GM08714 (cell line): ENCODE measurements around the gene TXNDC8.

Source experiments
- H3K4me3 ChIP-seq: fragments of 200-500 bp; sonication (Bioruptor generic); 2 replicates; pipeline ENCODE4 v1.5.1; 2014; ENCODE audit warnings: mild to moderate bottlenecking, low read length, inconsistent platforms
- ZNF274 ChIP-seq: IDR thresholded peaks from 2 replicates; pipeline ENCODE4 v1.6.1; 2012; ENCODE audit warnings: mild to moderate bottlenecking, low read depth, low read length

The TXNDC8 gene

DNA sequence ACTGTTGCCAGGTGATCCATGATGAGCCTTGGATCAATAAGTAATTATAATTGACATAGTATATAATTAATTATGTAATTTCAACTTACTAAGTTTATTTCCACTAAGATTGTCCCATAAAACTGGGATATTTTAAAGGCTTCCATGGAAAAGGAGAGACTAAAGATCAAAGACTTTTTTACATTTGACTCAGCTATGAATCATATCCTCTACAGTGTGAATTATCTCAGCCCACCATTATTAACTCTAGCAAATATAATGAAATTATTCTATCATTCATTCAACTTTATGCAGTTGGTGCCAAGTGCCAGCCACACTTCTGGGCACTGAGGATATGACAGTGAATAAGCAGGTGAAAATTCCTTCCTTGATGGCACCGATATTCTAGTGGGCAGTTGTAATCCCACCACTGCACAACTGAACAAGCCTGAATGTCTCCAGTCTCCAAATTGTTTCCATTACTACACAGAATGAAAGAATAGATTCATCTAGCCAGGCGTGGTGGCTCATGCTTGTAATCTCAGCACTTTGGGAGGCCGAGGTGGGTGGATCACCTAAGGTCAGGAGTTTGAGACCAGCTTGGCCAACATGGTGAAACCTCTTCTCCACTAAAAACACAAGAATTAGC lies 59.5 kb downstream of the TXNDC8 start:
- H3K4me3 ChIP-seq: no peak overlapping the region
- TF ChIP-seq ZNF274: no peak

DNA sequence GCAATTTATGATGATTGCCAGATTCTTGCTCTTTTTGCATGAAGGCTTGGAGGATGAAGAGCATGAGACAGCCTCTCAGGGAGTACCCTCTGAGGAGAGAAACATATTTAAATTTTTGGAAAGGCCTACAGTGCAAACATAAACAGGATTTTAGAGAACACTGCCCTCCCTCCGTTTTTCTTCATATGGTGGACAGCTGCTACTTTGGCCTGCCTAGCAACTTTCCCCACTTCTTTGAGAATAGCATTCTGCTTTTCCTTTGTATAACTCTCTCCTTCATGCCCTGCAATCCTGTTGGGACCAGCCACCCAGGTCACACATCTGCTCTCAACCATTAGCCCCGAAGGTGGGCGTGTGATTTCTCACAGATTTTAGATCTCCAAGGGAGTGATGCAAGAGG lies 60.9 kb downstream of the TXNDC8 start:
- H3K4me3 ChIP-seq: no peak overlapping the region
- TF ChIP-seq ZNF274: no peak

DNA sequence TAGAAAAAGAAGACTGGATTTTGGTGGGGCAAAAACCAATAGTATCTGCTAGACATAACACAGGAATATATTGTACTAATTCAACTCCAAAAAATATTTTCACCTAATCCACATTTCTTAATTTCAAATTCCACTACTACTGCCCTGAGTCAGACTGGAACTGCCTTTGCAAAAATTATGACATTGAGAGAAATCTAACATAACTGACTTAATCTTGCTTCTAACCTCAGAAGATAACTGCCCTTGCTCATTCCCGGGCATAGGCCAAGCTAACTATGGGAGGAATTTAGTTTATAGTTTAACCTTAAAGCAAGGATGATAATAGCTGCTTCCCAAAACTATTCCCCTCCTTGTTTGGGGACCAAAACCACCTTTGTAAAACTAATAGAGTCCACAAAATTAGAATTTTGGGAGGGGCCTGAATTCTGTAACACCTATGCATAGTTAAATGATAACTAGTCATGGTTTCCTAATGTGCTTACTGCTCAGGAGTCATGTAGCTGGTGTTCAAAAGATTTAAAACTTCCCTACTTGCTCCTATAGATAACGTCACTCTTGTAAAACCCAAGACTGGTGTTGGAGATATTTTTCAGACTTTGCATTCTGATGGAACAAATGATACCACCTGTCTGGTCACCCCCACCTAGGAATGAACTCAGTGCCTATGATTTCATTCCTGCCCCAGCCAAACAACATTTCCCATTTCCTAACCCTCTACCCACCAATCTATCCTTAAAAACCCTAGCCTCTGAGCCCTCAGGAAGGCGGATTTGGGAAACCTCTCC lies 67.3 kb downstream of the TXNDC8 start:
- no peak for TF ChIP-seq ZNF274
- no peak overlapping the region for H3K4me3 ChIP-seq

DNA sequence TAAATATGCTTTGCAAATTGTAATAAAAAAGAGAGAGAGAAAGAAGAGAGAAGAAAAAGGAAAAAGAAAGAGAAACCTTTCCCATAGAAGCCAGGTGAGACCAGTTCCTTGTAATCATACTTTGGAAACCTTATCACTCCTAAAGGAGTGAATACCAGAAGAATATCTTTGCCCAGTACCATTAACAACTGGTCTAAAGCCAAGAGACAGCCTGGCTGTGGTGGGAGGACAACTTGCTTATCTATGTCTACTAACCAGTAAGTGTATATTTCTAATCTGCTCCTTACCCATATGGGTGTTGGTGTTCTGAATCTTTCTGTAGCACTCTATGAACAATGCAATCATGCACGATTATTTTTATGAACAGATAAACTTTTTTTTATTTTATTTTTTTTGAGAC lies 70.9 kb downstream of the TXNDC8 start:
- no peak overlapping the region for H3K4me3 ChIP-seq

DNA sequence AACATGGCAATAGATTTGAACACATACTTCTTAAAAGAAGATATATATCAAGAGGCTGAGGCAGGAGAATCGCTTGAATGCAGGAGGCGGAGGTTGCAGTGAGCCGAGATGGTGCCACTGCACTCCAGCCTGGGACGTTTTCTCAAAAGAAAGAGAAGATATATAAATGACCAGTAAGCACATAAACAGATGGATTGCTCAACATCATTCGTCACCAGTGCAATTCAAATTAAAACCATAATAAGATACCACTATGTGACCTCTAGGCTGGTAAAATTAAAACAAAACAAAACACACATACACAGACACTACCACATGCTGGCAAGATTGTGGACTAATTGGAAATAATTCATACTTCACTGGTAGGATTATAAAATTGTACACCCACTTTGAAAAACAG lies 76.0 kb downstream of the TXNDC8 start:
- no peak for TF ChIP-seq ZNF274
- no peak overlapping the region for H3K4me3 ChIP-seq

More for the DNA sequence above, 70.9 kb downstream of the TXNDC8 start:
- no peak for TF ChIP-seq ZNF274

DNA sequence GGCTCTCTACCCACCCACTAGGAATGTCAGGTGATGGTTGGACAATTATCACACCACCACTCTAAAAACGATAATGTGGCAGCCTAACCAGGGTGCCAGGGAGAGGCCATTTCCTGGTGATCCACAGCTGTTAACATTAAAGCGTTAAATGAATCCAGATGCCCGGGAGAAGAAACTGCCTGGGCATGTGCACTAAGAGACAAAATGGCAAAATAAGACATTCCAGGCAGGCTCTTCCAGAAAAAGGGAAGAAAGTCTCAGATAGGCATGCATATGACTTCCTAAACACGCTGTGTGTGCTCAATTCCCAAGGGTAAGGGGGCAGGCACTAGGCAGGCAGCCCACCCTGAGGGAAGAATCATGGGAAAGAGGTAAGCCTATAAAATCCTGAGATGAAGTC lies 76.8 kb downstream of the TXNDC8 start:
- no peak for TF ChIP-seq ZNF274
- H3K4me3 ChIP-seq: no peak overlapping the region

DNA sequence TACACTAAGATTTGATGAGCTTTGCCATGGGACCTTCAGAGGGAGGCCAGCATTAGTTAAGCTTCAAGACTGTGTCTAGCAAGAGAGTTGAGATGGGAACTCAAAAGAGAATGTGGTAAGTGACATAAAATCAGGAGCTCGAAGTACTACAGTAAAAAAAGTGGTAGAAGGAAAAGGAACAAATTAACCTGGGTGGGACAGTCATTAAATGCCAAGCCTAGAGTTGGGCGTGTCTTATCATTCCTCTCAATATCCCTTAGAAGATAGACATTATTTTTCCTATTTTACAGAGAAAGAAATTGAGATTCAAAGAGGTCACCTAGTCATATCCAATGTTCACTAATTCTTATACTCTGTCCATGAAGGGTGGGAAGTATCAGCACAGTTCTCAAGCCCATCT lies 78.1 kb downstream of the TXNDC8 start:
- no peak for TF ChIP-seq ZNF274
- no peak overlapping the region for H3K4me3 ChIP-seq

DNA sequence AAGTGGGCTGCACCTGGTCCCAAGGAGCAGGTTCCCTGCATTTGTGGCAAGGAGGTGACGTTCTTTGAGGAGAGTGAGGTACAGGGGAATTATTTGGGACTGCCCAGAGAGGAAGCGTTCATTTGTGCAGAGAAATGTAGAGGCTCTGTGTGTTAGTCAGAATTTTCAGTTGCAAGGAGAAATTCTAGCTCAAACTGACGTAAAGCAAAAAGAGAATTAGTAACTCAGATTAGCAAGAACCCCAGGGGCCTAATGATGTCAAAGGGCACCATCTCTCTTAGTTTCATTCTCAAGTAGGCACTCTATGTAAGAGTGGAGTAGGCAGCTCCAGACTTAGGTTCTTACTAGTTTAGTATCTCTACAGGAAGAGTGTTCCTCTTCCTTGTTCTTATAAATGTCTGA lies 79.0 kb downstream of the TXNDC8 start:
- no peak for TF ChIP-seq ZNF274
- H3K4me3 ChIP-seq: no peak overlapping the region

DNA sequence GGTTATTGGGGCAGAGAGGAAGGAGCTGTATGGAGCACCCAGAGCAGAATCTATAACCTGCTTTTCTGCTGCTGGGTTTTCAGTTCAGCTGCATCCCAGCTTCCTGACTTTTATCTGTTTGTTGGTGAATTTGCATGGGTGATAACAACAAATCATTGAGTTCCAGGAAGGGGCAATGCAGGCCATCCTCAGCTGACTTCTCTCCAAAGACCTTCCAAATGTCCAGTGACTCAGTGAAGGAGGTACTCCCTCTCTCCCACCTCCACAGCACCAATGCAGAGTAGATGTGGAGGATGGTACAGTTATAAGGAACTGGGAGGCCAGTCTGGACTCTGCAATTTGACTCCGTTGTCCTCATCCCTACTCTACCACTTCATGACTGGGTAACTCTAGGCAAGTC lies 79.7 kb downstream of the TXNDC8 start:
- TF ChIP-seq ZNF274: no peak
- H3K4me3 ChIP-seq: peak overlapping the region; percentile 74; the same call in 1 of the 2 replicates

DNA sequence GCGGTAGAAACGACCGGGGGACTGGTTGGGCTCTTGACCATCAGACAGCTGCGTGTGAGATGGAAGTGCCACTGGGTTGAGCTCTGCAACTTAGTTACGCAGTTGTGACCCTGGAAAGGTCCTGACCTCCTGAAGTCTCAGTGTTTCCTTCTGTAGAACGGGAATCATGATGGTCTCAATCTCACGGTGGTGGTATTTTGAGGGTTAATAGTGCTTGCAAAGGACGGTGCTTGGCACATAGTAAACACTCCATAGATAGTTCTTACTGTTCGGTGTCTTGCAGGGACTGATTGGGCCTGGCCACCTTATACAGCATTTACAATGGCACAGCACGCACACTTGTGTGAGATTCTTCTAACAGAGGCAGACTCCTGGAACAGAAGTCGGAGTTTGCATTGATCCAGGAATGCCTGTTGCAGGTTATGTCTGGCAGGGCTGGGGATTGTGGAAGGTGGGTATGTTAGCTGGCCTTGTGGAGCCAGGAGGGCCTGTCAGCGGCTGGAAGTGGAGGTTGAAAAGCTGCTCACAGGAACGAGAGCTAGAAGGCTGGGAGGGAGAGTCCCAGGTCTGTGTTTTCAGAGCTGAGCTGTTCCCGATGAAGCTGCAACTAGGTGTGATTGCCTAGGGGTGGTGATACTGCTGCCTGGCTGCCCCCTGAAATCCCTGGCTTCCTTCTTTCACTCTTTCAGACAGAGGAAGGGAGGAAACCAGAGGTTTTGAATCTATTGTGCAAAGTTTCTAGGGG lies 80.4 kb downstream of the TXNDC8 start:
- no peak for TF ChIP-seq ZNF274
- peak overlapping the region; percentile 74 for H3K4me3 ChIP-seq

DNA sequence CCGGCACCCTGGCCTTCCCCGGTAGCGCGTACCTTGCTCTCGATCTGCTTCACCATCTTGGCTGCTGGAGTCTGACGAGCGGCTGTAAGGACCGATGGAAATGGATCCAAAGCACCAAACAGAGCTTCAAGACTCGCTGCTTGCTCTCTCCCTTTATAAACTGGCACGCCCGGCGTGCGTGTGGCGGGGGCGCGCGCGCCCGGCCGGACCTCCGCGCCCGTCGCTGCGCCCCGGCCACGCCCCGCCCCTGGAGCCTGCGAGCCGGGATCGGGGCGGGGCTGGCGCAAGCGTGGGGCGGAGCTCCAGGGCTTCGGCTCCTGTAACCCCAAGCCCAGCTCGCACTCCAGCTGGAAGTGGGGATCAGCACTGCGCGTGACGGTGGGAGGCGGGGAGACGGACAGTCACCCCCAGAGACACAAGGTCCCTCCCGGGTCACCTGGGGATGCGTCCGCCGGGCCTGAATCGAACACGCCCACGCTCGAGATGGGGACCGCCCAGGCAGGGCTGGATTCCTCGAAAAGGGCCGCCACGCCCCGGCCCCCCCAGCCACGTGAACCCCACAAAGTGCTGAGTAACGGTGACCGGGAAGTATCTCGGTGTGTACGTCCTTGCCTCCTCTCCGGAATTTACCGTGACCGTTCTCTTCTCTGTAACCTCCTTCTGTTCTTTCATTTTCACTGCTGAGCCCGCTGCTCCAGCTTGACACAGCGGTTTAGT lies 81.1 kb downstream of the TXNDC8 start, which contains the start of gene TXN:
TXN (minus strand) TSS at position 128 of the 717 bp plus-strand sequence; CDS start at position 56, 72 bp downstream.
- TF ChIP-seq ZNF274: no peak
- H3K4me3 ChIP-seq: peak within 1 kb of the TSS; percentile 74

DNA sequence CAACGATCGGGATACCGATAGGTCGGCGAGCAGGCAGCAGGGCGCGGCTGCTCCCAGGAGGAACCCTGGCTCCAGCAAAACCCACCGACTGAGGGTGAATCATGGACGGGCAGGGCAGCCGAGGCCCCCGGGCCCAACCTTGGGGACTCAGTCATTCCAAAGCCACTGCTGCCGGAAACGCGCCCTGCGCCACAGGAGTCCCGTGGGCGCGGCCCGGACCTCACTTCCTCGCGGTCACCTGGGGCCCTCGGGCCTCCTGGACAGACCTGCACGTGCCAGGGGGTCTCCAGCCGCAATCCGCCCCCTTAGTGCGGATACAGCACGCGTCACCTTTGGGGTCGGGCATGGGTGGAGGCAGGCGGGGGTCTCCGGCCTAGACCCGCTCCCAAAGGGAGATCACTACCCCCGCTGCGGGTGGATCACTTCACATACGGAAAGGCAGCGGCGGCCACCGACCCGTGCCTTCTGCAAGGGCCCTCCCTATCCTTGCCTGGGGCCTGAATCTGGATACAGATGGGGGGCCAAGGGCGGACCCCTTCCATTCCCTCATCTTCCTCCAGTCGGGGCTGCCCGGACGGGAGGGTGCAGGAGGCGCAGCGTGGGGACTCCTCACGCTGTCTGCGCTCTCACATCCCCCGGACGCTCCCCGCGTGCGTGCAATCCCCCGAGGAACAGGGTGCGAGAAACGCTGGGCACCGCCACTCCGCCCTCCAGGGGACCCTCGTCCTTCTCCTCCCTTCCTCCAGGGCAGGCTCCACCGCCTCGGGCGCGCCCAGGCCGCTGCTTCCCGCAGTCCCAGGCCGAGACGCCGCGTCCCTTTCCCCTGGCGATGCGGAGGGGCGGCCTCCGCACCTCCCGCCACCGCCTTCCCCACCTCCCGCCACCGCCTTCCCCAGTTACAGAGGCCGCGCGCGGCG lies 81.9 kb downstream of the TXNDC8 start:
- H3K4me3 ChIP-seq: peak overlapping the region; percentile 74
- TF ChIP-seq ZNF274: no peak

DNA sequence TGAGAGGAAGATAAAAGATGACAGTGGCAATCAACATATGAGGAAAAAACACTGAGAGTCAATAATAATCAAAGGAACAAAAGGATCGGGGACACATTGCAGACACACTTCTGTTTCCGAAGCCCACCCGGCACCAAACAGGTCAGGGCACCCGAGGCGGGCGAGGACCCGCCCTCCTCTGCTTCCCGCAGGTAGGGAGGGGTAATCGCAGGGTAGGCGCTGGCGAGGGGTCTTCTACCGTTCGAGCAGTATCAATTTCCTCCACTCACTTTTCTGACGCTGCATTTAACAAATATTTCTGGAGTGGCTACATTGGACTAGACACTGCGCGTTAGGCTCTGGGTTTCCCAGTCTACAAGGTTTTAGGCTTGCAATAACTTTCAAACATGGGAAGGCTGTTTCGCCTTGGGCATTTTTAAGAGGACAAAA lies 82.6 kb downstream of the TXNDC8 start:
- peak overlapping the region; percentile 74 for H3K4me3 ChIP-seq
- no peak for TF ChIP-seq ZNF274
